Mammary epithelial cell (primary cell): ENCODE measurements around the gene ENOX1.

Experiments
- EZH2 ChIP-seq: IDR thresholded peaks from 2 replicates; pipeline ENCODE4 v1.6.1; 2012; ENCODE audit warnings: low read length, inconsistent platforms, borderline replicate concordance
- TF ChIP-seq, protein P1 (sequence below), 2 donors: IDR thresholded peaks in 1 of 2; conservative IDR thresholded peaks in 1 of 2; 2 replicates each; pipeline ENCODE4 v1.5.1; 2011 to 2012; ENCODE audit warnings: inconsistent platforms in 2 of 2, low read length in 2 of 2, mild to moderate bottlenecking in 2 of 2, control low read depth in 1 of 2, low read depth in 1 of 2; ENCODE audit not compliant: insufficient read depth in 1 of 2; ENCODE audit errors: extremely low read depth in 1 of 2

DNA sequence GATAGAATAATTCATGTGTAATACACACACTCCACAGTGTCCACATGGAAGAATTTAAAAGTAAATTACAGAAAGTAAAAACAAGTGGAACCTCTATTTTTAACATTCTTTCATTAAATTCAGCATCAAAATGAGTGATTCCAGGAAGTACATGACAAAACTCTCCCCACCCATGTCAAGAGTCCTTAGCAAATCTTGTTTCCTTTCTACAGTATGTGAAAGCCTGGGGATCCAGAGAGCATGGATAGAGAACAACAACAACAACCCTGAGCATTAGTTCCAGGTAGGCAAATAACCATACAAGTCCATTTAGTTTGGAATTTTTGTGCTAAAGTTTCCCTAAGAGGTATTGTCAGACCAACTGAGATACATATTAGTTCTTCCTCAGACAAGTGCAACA lies 267.9 kb downstream of the ENOX1 start:
- TF ChIP-seq, protein P1, sequence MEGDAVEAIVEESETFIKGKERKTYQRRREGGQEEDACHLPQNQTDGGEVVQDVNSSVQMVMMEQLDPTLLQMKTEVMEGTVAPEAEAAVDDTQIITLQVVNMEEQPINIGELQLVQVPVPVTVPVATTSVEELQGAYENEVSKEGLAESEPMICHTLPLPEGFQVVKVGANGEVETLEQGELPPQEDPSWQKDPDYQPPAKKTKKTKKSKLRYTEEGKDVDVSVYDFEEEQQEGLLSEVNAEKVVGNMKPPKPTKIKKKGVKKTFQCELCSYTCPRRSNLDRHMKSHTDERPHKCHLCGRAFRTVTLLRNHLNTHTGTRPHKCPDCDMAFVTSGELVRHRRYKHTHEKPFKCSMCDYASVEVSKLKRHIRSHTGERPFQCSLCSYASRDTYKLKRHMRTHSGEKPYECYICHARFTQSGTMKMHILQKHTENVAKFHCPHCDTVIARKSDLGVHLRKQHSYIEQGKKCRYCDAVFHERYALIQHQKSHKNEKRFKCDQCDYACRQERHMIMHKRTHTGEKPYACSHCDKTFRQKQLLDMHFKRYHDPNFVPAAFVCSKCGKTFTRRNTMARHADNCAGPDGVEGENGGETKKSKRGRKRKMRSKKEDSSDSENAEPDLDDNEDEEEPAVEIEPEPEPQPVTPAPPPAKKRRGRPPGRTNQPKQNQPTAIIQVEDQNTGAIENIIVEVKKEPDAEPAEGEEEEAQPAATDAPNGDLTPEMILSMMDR (conservative IDR thresholded peaks at IDR 0.05 in 1 of 2, IDR thresholded peaks at IDR 0.05 in 1 of 2; ENCODE audit: extremely low read depth in 1 of 2, insufficient read depth in 1 of 2, low read depth in 1 of 2, low read length in 2 of 2), result no peak
- no peak for TF ChIP-seq EZH2
